ENCODE results near the gene FABP7. TPM values are rescaled to one million over a fixed set of nuclear protein-coding genes. Genes with fewer than 3 reads are reported as not detected.
"Not testable (repeated sequence)": the region's sequence is repeated elsewhere in the genome, so short reads cannot be mapped to it uniquely, and the experiment has no call there.

The FABP7 gene
- total RNA-seq, 6 experiments from 2014 or later, result not detected

- Mint-ChIP-seq H3K27ac (no peak overlapping the region), H3K9me3 (no peaks in the 10 kb centered on the region), H3K36me3 (ENCODE audit: low read depth) (no peaks in the 10 kb centered on the region), H3K4me3 (no peak overlapping the region), H3K27me3 (ENCODE audit: insufficient read depth) (peaks cover 7% of the 10 kb centered on the region), H3K4me1 (ENCODE audit: low read depth) (no peaks in the 10 kb centered on the region)
- DNase-seq, result no peak
- TF ChIP-seq CTCF (IDR thresholded peaks at IDR 0.05), result no peak
Measured at GRCh38 chr6:122735582-122735981, 43.9 kb upstream of the FABP7 start.

GRCh38 chr6:122736163-122736562 is 43.4 kb upstream of the FABP7 start:
- no peak for DNase-seq
- Mint-ChIP-seq H3K36me3 (ENCODE audit: low read depth) (no peaks in the 10 kb centered on the region), H3K4me1 (ENCODE audit: low read depth) (no peaks in the 10 kb centered on the region), H3K9me3 (no peaks in the 10 kb centered on the region), H3K27me3 (ENCODE audit: insufficient read depth) (peaks cover 7% of the 10 kb centered on the region), H3K4me3 (no peak overlapping the region), H3K27ac (no peak overlapping the region)
- TF ChIP-seq CTCF (IDR thresholded peaks at IDR 0.05), result no peak

- peaks cover 7% of the 10 kb centered on the region for H3K27me3 Mint-ChIP-seq (ENCODE audit: insufficient read depth)
- H3K36me3 Mint-ChIP-seq (ENCODE audit: low read depth), result no peaks in the 10 kb centered on the region
- no peak for DNase-seq
- no peak for TF ChIP-seq CTCF (IDR thresholded peaks at IDR 0.05)
- H3K4me1 Mint-ChIP-seq (ENCODE audit: low read depth), result no peaks in the 10 kb centered on the region
- no peak overlapping the region for H3K4me3 Mint-ChIP-seq
- H3K27ac Mint-ChIP-seq, result no peak overlapping the region
- H3K9me3 Mint-ChIP-seq, result no peaks in the 10 kb centered on the region
Measured at GRCh38 chr6:122736616-122737015, 42.9 kb upstream of the FABP7 start.

- DNase-seq, result no peak
- no peak for TF ChIP-seq CTCF (IDR thresholded peaks at IDR 0.05)
- Mint-ChIP-seq H3K4me1 (ENCODE audit: low read depth) (no peaks in the 10 kb centered on the region), H3K4me3 (no peak overlapping the region), H3K9me3 (no peaks in the 10 kb centered on the region), H3K27ac (no peak overlapping the region), H3K36me3 (ENCODE audit: low read depth) (no peaks in the 10 kb centered on the region), H3K27me3 (ENCODE audit: insufficient read depth) (no peaks in the 10 kb centered on the region; the same call in 1 of the 2 replicates)
Measured at GRCh38 chr6:122740091-122740490, 39.4 kb upstream of the FABP7 start.

- DNase-seq, result no peak
- no peaks in the 10 kb centered on the region for H3K36me3 Mint-ChIP-seq (ENCODE audit: low read depth)
- H3K27ac Mint-ChIP-seq, result no peak overlapping the region
- peaks cover 3% of the 10 kb centered on the region; the same call in 1 of the 2 replicates for H3K27me3 Mint-ChIP-seq (ENCODE audit: insufficient read depth)
- no peak overlapping the region for H3K4me3 Mint-ChIP-seq
- no peaks in the 10 kb centered on the region for H3K9me3 Mint-ChIP-seq
- no peak for TF ChIP-seq CTCF (IDR thresholded peaks at IDR 0.05)
- H3K4me1 Mint-ChIP-seq (ENCODE audit: low read depth), result no peaks in the 10 kb centered on the region
Measured at GRCh38 chr6:122740936-122741335, 38.6 kb upstream of the FABP7 start.

- H3K9me3 Mint-ChIP-seq; H3K27me3 Mint-ChIP-seq (ENCODE audit: insufficient read depth); H3K4me3 Mint-ChIP-seq; H3K4me1 Mint-ChIP-seq (ENCODE audit: low read depth); H3K36me3 Mint-ChIP-seq (ENCODE audit: low read depth); H3K27ac Mint-ChIP-seq: not testable (repeated sequence)
- DNase-seq, result peak; percentile 15
- peak; percentile 68 for TF ChIP-seq CTCF (IDR thresholded peaks at IDR 0.05)
Measured at GRCh38 chr6:122744247-122744646, 35.3 kb upstream of the FABP7 start.

- DNase-seq; H3K27ac Mint-ChIP-seq; H3K4me3 Mint-ChIP-seq; H3K4me1 Mint-ChIP-seq (ENCODE audit: low read depth); H3K36me3 Mint-ChIP-seq (ENCODE audit: low read depth); H3K9me3 Mint-ChIP-seq; H3K27me3 Mint-ChIP-seq (ENCODE audit: insufficient read depth): not testable (repeated sequence)
Measured at GRCh38 chr6:122744856-122745255, 34.7 kb upstream of the FABP7 start.
